ENCODE measurements around the gene LNPK.
"Not testable (repeated sequence)": the region's sequence is repeated elsewhere in the genome, so short reads cannot be mapped to it uniquely, and the experiment has no call there.

The LNPK gene

DNA sequence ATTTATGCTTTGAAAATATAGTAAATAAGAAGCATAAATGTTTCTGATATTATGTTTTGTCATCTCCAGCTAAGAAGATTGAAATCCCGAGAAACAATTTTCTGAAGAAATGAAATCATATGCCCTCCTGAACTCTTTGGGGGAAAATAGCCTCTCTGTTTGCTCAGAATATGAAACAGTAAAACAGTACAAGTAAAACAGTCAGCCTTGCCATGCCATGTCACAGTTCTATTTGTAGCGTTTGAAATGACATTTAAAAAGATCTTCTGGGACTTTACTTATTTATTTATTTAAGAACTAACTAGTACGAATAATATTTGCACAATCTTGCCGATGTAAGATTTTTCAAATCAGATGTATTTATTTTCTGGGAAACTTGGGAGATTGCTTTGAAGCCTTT is 98.0 kb downstream of the LNPK start:
- DNase-seq (ENCODE audit: low spot score): no peak

DNA sequence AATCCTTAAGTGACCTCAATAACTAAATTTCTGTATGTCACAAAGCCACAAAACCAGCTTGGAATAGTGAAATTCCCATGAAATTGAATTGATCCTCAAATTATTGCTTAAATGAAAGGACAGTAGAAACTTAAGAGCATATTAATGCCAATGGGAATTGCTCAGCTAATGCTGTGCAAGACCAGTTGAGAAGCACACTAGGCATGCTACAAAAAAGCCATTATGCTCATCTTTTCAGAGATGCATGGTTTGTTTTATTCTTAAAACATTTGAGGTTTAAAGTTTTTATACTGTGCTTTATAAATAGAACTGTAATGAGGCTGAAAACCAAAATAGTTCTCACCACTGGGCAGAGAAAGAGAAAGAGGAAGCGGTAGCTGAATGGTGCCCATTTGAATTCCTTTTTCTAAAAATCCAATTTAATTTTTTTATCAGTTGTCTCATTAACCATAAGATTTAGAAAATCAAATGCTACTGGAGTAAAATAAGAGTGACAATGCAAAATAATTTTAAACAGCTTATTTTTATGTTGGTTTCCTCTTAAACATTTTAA is 98.6 kb downstream of the LNPK start:
- no peak for DNase-seq (ENCODE audit: low spot score)

DNA sequence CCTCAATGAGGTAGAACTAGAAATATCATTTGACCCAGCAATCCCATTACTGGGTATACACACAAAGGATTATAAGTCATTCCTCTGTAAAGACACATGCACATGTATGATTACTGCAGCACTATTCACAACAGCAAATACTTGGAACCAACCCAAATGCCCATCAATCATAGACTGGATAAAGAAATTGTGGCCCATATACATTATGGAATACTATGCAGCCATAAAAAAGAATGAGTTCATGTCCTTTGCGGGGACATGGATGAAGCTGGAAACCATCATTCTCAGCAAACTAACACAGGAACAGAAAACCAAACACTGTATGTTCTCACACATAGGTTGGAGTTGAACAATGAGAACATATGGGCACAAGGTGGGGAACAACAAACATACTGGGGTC is 106.1 kb downstream of the LNPK start:
- not testable (repeated sequence) for DNase-seq (ENCODE audit: low spot score)

DNA sequence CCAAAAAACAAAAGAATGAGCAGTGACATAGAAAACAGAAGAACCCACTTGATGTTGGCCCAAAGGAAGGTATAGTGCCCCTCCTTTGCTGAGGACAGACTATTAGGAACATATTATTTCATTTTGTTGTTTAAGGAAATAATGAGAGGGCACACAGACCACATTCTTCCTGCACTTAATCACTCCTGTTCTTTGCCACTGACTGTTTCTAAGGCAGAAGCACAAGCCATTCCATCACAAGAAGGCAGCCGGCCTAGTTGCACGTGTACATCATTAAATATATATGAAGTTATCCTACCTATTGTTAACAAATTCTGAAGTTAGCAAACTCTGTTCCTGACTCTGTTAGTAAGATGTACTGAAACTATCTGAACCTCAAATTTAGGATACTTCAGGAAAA is 110.0 kb downstream of the LNPK start:
- DNase-seq (ENCODE audit: low spot score): no peak

DNA sequence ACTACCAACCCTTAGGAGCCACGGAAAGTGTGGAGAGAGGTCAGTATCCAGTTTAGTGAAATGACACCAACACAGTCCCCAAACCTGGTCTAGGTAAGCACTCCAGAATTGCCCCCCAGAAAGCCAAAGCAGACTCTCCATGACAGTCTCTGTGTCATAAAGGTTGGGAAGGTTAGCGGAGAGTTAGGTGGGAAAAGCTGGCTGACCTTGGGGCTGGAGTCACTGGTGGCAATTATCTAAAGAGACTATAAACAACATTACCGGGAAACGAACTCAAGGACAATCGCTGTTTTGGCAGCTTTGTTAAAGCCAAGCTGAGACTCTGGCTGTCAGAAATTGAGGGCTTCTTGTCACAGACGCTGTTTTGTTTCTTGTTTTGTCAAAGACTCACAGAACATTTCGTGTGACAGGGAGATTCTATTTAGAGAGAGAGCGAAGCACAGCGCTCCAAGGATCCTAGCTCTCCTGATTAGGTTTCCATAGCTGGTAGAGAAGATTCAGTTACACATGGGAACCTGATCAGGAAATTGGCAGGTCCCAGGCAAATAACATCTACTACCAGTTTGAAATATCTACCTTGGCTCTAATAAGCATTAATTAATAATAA is 111.3 kb downstream of the LNPK start:
- DNase-seq (ENCODE audit: low spot score): no peak

DNA sequence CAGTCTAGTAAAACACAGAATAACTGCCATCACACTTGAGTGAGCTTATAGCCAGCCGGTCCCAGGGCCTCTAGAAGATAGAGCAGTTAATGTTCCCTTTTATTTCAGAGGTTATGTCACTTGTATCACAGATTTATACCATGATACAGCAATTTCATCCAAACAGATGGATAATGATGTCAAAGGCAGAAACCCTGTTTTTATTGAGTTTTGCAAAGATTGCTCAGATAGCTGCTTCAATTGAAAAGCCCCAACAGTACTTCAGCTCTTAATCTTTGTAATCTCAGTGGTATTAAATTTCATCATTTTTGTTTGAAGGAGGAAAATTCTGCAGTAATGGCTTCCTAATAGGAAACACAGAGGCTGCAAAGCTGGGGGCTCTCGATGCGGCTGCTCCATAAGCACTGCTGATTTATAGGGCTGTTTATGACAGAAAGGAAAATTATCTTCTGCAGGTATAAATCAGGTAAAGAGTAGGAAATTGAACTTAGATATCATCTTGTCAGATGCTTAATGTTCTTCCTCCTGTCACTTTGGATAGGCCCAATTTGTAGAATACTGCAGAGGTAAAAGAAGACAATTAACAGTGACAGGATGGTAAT is 112.3 kb downstream of the LNPK start:
- DNase-seq (ENCODE audit: low spot score): no peak

DNA sequence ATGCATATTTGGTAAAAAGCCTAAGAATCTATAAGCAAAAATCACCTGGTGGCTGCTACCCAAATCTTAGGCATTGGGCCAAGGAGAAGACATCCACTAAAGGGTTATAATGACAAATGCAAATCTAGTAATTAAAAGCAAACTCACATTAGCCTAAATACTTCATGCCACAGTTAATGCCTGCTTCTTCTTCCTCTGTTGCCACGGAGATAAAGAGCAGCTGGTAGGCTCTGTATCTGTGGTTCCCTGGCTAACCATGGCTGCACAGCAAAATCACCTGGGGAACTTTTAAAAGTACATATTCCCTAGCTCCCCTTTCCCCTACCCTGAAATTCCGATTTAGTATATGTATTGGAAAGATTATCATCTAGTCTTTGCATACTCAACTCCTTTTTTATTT is 114.3 kb downstream of the LNPK start:
- no peak for DNase-seq (ENCODE audit: low spot score)

DNA sequence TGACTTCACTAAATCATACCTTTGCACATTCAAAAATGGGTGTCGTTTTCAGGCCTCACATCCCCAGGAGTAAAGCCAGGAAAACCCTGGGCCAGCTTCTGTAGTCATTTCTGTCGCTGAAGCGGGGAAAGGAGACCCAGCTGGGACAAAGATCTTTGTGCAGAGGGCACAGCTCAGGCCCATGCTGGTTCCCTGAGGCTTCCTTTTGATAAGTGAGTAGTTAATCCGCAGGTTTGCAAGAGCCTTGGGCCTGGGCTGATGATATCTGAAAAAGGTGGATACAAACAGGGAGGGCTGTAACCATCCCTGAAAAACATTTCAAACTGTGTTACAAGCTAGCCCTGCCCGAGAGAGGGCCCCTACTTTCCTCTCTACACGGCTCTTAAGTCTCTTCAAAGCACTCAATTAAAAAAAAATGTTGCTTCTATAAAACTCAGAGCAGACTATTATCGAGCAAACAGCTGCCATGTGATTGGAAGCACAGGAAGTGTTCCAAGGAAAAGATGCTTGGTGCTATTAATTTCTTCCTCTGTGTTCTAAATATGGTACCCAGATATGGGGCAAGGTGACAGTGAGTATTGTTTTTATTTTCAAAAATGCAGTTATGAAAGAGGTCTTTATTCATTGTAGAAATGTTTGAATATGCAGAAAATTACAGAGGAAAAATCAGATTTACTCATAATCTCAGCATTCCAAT is 117.2 kb downstream of the LNPK start:
- no peak for DNase-seq (ENCODE audit: low spot score)

DNA sequence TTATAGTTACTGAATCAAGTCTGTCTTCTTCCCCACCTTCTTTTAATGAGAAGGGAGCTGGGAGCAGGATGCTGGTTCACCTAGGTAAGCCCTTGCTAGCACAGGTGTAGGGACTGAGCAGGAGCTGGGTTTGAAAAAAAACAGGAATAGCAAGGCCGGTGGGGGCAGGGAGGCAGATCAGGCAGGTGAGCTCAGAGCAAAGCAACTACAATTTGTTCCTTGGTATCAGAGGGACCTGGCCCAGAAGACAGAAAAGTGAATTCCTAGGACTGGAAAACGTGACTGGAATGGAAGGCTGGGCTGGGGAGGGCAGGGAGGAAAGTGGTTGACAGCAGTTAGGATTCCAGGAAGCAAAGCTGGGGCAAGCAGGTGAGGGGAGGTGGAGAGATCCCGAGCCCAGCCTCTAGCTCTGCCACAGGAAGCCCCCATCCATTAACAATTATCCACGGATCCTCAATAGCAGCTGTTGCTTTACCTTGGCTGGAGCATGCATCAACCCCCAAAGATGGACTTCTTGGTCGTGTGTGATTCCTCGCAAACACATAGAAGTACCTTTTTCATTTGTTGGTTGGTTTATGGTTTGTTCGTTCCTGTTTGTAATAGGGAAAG is 118.4 kb downstream of the LNPK start:
- no peak for DNase-seq (ENCODE audit: low spot score)

DNA sequence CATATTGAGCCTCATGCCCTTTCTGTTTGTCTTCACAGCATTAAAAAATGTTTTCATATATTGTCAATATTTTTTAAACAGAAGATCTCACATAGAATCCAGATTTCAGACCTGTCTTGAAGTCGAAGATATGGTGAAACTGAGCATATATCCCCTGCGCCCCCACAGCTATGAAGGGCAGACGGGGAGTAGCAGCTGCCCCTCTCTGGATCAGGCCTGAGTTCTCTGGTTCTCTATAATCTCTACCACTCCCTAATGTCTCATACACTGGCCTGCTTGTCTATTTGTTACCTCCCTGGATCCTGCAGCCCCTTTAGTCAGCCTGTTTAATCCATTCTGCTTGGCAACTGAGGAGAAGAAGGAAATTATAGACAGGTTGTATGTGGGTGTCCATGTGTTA is 122.4 kb downstream of the LNPK start:
- DNase-seq (ENCODE audit: low spot score): no peak

DNA sequence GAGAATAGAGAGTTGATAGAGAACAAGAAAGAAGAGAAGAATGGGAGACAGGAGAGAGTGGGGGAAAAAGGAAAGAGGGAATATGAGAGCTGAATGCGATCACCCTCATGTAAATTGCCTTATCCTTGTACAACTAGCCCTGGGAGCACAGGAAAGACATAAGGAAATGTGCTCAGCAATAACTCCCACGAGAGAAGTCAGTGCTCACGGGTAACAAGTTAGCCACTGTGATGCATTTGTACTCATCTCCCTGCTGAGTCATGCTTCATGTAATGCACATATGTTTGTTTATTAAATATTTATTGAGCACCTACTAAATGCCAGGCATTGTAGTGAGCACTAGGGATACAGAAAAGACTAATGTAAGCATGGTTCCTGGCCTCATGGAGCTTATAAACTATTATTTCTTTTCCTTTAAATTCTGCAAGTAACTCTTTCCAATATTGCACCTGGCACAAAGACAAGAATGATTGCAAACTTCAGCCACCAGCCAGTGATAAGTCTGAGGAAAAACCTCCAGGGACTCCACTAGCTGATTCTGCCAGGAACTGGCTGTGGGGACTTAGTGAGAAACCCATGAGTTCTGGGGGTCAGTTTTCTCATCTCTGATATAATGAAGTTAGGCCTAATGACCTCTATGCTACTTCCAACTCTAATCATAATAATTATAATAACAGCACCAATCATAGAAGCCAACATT is 124.1 kb downstream of the LNPK start:
- no peak for DNase-seq (ENCODE audit: low spot score)

DNA sequence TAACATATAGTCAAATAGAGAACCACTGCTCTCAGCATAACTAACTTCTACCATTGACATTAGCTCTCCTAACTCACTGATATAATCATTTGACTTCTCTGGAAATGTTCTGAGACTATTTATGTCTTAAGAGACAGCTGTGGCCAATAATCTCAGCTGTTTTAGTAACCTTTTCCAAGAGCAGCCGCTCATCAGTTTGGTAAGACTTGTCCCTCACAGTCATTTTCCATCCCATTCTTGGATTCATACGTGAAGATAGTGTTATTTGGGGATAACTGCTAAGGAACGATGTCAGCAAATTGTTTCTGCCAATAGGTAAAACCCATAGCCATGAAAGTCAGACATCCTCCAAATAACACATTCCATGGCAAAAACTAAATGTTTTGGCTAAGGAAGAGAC is 127.8 kb downstream of the LNPK start:
- DNase-seq (ENCODE audit: low spot score): no peak

Data from AG08395 (cell line).